Ovary (tissue), 3 donors: ENCODE measurements around the gene RANBP1.

ENCODE experiments used
- EP300 ChIP-seq: sonication (generic); formaldehyde crosslinking; IDR thresholded peaks from one replicate; pipeline ENCODE4 v1.6.1; 2017; ENCODE audit warnings: antibody characterized with exemption
- TF ChIP-seq, protein P1 (sequence below), 3 donors: fragments of 450-650 bp in 2 of 3; fragments of 200-600 bp in 1 of 3; IDR thresholded peaks; one replicate each; pipeline versions ENCODE4 v1.5.1 to v1.8.0; 2016 to 2022; ENCODE audit warnings: antibody characterized with exemption in 3 of 3, mild to moderate bottlenecking in 1 of 3
- donor health status: DM: no; HTN: no; CAD: no.

DNA sequence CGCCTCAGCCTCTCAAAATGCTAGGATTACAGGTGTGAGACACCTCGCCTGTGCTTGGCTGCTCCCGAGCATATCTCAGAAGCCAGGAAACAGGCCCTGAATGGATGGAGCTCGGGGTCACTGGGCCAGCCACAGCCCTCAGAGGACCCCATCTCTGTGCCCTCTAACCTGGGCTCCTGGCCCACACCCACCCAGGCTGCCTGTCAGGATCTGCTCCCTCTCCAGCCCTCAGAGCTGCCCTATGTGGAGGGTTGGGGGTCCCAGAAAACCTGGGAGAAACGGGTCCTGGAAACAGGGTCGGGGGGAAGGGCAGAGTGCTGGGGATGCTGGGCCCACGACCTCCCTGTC, 40.1 kb downstream of the RANBP1 start:
- TF ChIP-seq, protein P1, sequence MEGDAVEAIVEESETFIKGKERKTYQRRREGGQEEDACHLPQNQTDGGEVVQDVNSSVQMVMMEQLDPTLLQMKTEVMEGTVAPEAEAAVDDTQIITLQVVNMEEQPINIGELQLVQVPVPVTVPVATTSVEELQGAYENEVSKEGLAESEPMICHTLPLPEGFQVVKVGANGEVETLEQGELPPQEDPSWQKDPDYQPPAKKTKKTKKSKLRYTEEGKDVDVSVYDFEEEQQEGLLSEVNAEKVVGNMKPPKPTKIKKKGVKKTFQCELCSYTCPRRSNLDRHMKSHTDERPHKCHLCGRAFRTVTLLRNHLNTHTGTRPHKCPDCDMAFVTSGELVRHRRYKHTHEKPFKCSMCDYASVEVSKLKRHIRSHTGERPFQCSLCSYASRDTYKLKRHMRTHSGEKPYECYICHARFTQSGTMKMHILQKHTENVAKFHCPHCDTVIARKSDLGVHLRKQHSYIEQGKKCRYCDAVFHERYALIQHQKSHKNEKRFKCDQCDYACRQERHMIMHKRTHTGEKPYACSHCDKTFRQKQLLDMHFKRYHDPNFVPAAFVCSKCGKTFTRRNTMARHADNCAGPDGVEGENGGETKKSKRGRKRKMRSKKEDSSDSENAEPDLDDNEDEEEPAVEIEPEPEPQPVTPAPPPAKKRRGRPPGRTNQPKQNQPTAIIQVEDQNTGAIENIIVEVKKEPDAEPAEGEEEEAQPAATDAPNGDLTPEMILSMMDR (IDR thresholded peaks at IDR 0.05), result no peak
- TF ChIP-seq EP300, result no peak
